ENCODE measurements around the gene SLC66A2. TPM values are rescaled to one million over a fixed set of nuclear protein-coding genes. Genes with fewer than 3 reads are reported as not detected.

SLC66A2 gene
- total RNA-seq, 1 donor from 2014 or later = 48.1 TPM

- no peak overlapping the region for H3K27ac Mint-ChIP-seq
- H3K36me3 Mint-ChIP-seq (ENCODE audit: low read depth) = peaks cover 56% of the 10 kb centered on the region
- intact Hi-C loops (cut with micrococcal nuclease) = no loop called here
- peaks cover 5% of the 10 kb centered on the region for H3K9me3 Mint-ChIP-seq
- no peak for DNase-seq (ENCODE audit: low spot score)
- peaks cover 17% of the 10 kb centered on the region for H3K4me1 Mint-ChIP-seq (ENCODE audit: low read depth)
- H3K27me3 Mint-ChIP-seq (ENCODE audit: low read depth) = no peaks in the 10 kb centered on the region
- no peak overlapping the region for H3K4me3 Mint-ChIP-seq (ENCODE audit: low read depth)
Observed at GRCh38 chr18:79915161-79916127, 36.0 kb downstream of the SLC66A2 start.

GRCh38 chr18:79914614-79915160, 36.8 kb downstream of the SLC66A2 start:
- Mint-ChIP-seq H3K36me3 (ENCODE audit: low read depth) (peaks cover 59% of the 10 kb centered on the region), H3K4me1 (ENCODE audit: low read depth) (peaks cover 18% of the 10 kb centered on the region), H3K27me3 (ENCODE audit: low read depth) (no peaks in the 10 kb centered on the region), H3K27ac (no peak overlapping the region), H3K4me3 (ENCODE audit: low read depth) (no peak overlapping the region), H3K9me3 (peaks cover 8% of the 10 kb centered on the region)
- no peak for DNase-seq (ENCODE audit: low spot score)
- intact Hi-C loops (cut with micrococcal nuclease) = no loop called here

DNA sequence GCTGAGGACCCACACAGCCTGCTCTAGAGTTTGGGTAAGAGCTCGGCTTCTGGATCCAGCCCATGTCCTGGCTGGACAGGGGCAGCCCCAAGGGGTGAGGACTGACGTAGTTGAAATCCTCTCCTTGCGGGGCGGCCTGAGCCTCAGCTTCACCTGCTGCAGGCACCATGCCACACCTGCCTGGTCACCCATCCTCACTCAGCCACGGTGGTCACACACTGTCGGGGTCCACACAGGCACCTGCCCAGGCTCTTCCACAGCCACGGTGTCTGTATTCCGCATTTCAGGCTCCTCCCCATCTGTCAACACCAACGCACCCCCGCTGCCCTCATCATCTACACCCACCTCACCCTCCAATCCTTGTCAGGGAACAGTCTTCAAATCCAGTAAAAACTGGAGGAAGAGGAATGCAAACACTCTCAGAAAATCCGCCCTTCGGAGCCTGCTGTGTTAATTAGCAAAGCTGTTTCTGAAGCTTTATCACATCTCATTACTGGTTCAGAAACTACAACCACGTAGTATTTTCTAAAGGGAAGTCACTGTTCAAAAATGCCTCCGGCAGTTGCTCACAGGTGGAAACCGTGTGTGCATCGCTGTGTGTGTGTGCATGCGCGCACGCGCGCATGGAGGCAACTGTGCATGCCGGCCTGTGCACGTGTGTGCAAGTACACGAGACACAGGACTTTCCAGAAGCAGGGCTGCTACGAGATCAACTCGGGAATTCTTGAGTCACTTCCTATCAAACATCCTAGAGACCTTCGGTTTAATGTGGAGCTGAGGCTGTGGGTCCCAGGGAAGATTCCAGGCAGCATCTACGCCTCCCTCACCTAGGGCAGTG, 38.2 kb downstream of the SLC66A2 start:
- Mint-ChIP-seq H3K4me3 (ENCODE audit: low read depth) (no peak overlapping the region), H3K36me3 (ENCODE audit: low read depth) (peaks cover 66% of the 10 kb centered on the region), H3K9me3 (peaks cover 17% of the 10 kb centered on the region), H3K27ac (no peak overlapping the region), H3K27me3 (ENCODE audit: low read depth) (no peaks in the 10 kb centered on the region), H3K4me1 (ENCODE audit: low read depth) (peaks cover 24% of the 10 kb centered on the region)
- no peak for DNase-seq (ENCODE audit: low spot score)
- intact Hi-C loops (cut with micrococcal nuclease) = no loop called here

DNA sequence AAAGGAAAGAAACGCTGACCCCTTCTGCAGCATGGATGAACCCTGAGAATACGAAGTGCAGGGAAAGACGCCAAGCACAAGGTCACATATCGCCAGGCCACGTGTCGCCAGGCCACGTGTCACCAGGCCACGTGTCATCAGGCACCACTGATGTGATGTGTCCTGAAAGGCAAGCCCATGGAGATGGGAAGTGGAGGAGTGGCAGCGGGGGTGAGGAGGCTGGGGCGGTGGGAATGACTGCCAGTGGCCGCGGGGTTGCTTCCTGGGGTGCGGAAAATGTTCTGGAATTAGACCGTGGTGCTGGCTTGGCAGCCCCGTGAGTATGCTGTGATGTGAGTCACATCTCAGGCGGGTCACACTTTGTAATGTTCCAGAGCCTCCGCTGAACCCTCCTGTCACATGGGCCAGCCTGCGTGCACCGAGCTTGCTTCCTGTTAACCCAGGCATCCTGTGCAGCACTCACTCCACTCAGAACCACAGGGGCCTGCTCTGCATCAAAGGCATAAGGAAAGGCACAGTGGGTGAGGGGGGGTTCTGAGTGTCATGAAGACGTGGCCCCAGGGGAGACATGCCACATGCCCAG, 39.0 kb downstream of the SLC66A2 start:
- no peak for DNase-seq (ENCODE audit: low spot score)
- Mint-ChIP-seq H3K27me3 (ENCODE audit: low read depth) (no peaks in the 10 kb centered on the region), H3K4me1 (ENCODE audit: low read depth) (peaks cover 24% of the 10 kb centered on the region), H3K4me3 (ENCODE audit: low read depth) (no peak overlapping the region), H3K36me3 (ENCODE audit: low read depth) (peaks cover 66% of the 10 kb centered on the region), H3K9me3 (peaks cover 19% of the 10 kb centered on the region), H3K27ac (no peak overlapping the region)
- intact Hi-C loops (cut with micrococcal nuclease) = no loop called here

DNA sequence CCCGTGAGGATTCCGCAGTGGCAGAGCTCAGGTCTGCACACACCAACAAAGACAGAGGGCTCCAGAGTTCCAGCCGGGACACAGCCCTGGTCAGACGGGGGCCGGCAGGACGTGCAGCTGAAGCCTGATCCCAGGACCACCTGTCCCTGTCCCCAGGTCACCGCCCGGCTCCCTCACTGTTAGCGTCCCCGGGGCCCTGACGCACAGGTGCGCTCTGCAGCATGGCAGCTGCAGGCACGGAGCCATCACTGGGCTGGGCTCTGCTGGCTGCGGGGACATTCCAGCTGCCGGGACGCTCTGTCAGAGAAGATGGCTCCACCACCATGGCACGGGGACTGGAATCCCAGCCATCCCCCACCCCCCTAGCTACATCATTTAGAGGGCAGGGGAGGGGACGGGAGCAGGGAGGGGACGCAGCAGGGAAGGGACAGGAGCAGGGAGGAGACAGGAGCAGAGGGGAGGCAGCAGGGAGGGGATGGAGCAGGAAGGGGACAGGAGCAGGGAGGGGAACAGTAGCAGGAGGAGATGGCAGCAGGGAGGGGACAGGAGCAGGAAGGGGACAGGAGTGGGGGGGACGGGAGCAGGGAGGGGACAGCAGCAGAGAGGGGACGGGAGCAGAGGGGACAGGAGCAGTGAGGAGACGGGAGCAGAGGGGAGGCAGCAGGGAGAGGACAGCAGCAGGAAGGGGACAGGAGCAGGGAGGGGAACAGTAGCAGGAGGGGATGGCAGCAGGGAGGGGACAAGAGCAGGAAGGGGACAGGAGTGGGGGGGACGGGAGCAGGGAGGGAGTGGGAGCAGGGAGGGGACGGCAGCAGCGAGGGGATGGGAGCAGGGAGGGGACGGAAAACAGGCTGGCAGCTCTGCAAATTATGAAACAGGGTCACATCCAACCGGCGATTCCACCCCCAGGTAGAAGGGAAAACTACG, 39.8 kb downstream of the SLC66A2 start:
- H3K27ac Mint-ChIP-seq = no peak overlapping the region
- no peaks in the 10 kb centered on the region for H3K27me3 Mint-ChIP-seq (ENCODE audit: low read depth)
- H3K9me3 Mint-ChIP-seq = peaks cover 19% of the 10 kb centered on the region
- H3K36me3 Mint-ChIP-seq (ENCODE audit: low read depth) = peaks cover 62% of the 10 kb centered on the region
- H3K4me3 Mint-ChIP-seq (ENCODE audit: low read depth) = no peak overlapping the region
- peaks cover 25% of the 10 kb centered on the region for H3K4me1 Mint-ChIP-seq (ENCODE audit: low read depth)
- intact Hi-C loops (cut with micrococcal nuclease) = no loop called here
- DNase-seq (ENCODE audit: low spot score) = no peak

DNA sequence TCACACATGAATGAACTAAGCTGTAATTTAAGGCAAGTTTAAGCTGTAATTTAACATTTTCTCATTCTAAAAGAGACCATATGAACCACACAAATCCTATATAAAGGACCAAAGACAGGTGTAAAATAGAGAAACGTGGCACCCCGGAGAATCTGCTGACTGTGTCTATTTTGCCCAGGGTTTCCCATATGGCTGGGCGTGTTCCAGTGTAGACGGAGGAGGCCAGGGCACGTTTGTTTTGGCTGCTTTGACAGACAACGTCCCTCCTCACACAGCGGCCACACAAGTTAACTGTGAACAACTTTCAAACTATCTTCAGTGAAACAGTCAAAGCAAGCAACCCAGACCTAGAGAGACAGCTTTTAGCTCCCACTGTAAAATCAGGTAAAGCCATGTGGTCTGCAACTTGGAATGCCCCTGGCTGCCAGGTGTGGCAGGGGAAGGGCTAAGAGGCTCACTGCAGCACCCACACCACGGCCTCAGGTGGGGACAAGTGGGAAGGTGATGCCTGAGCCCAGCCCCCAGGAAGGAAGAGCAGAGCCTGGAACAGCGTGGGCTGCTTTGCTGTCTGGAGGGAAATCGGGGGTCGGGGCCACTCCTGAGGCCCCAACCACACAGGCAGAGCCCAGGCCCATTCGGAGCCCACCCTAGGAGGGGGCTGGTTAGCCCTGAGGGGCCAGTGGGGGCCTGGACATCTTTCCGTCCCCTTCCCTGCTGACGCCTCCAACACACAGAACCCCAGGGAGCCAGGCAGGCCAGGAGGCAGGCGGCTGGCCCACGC, 40.7 kb downstream of the SLC66A2 start:
- Mint-ChIP-seq H3K4me1 (ENCODE audit: low read depth) (peaks cover 31% of the 10 kb centered on the region), H3K4me3 (ENCODE audit: low read depth) (no peak overlapping the region), H3K9me3 (peaks cover 15% of the 10 kb centered on the region), H3K36me3 (ENCODE audit: low read depth) (peaks cover 59% of the 10 kb centered on the region), H3K27me3 (ENCODE audit: low read depth) (no peaks in the 10 kb centered on the region), H3K27ac (peak overlapping the region; percentile 63)
- intact Hi-C loops (cut with micrococcal nuclease) = no loop called here
- no peak for DNase-seq (ENCODE audit: low spot score)

- H3K27me3 Mint-ChIP-seq (ENCODE audit: low read depth) = no peaks in the 10 kb centered on the region
- peaks cover 56% of the 10 kb centered on the region for H3K36me3 Mint-ChIP-seq (ENCODE audit: low read depth)
- peaks cover 15% of the 10 kb centered on the region for H3K9me3 Mint-ChIP-seq
- H3K27ac Mint-ChIP-seq = no peak overlapping the region
- H3K4me3 Mint-ChIP-seq (ENCODE audit: low read depth) = no peak overlapping the region
- intact Hi-C loops (cut with micrococcal nuclease) = loop anchor here (5.0 kb wide), 2 partner anchors 56 to 384 kb away; partner anchors contain the start of gene HSBP1L1
- no peak for DNase-seq (ENCODE audit: low spot score)
- H3K4me1 Mint-ChIP-seq (ENCODE audit: low read depth) = peaks cover 23% of the 10 kb centered on the region
Observed at GRCh38 chr18:79906706-79907105, 44.7 kb downstream of the SLC66A2 start.

DNA sequence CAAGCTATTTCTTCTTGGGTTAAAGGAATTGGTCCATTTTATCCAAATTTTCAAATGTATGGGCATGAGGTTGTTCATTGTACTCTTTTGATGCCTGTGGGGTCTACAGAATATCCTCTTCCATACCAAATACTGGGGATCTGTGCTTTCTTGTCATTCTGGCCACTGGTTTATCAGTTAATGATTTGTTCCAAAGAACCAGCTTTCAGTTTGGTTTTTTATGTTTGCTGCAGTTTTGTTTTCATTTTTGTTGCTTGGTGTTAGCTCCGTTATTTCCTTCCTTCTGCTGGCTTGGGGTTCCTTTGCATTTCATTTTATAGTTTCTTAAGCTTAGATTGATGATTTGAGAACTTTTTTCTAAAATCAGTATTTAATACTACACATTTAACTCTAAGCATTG, 45.5 kb downstream of the SLC66A2 start:
- H3K27ac Mint-ChIP-seq = peak overlapping the region; percentile 90
- intact Hi-C loops (cut with micrococcal nuclease) = loop anchor here (1.0 to 5.0 kb wide), 4 partner anchors 16 to 384 kb away; partner anchors contain the start of gene HSBP1L1
- DNase-seq (ENCODE audit: low spot score) = no peak
- H3K36me3 Mint-ChIP-seq (ENCODE audit: low read depth) = peaks cover 60% of the 10 kb centered on the region
- H3K9me3 Mint-ChIP-seq = peaks cover 15% of the 10 kb centered on the region
- peaks cover 23% of the 10 kb centered on the region for H3K4me1 Mint-ChIP-seq (ENCODE audit: low read depth)
- no peak overlapping the region for H3K4me3 Mint-ChIP-seq (ENCODE audit: low read depth)
- no peaks in the 10 kb centered on the region for H3K27me3 Mint-ChIP-seq (ENCODE audit: low read depth)

- H3K4me3 Mint-ChIP-seq (ENCODE audit: low read depth) = no peak overlapping the region
- no peaks in the 10 kb centered on the region for H3K27me3 Mint-ChIP-seq (ENCODE audit: low read depth)
- intact Hi-C loops (cut with micrococcal nuclease) = loop anchor here (1.0 to 5.0 kb wide), 4 partner anchors 15 to 383 kb away; partner anchors contain the start of gene HSBP1L1
- H3K9me3 Mint-ChIP-seq = peaks cover 14% of the 10 kb centered on the region
- peak overlapping the region; percentile 90 for H3K27ac Mint-ChIP-seq
- H3K4me1 Mint-ChIP-seq (ENCODE audit: low read depth) = peaks cover 18% of the 10 kb centered on the region
- no peak for DNase-seq (ENCODE audit: low spot score)
- H3K36me3 Mint-ChIP-seq (ENCODE audit: low read depth) = peaks cover 58% of the 10 kb centered on the region
Observed at GRCh38 chr18:79905389-79905911, 46.0 kb downstream of the SLC66A2 start.

- H3K27me3 Mint-ChIP-seq (ENCODE audit: low read depth) = no peaks in the 10 kb centered on the region
- no peak overlapping the region for H3K27ac Mint-ChIP-seq
- peaks cover 17% of the 10 kb centered on the region for H3K4me1 Mint-ChIP-seq (ENCODE audit: low read depth)
- peaks cover 60% of the 10 kb centered on the region for H3K36me3 Mint-ChIP-seq (ENCODE audit: low read depth)
- DNase-seq (ENCODE audit: low spot score) = no peak
- H3K9me3 Mint-ChIP-seq = peaks cover 12% of the 10 kb centered on the region
- H3K4me3 Mint-ChIP-seq (ENCODE audit: low read depth) = no peak overlapping the region
- intact Hi-C loops (cut with micrococcal nuclease) = loop anchor here (1.0 to 5.0 kb wide), 4 partner anchors 14 to 382 kb away; partner anchors contain the start of gene HSBP1L1
Observed at GRCh38 chr18:79904357-79905147, 46.9 kb downstream of the SLC66A2 start.
